Measurements from ENCODE around the gene PPP1R9B.

Gene PPP1R9B

DNA sequence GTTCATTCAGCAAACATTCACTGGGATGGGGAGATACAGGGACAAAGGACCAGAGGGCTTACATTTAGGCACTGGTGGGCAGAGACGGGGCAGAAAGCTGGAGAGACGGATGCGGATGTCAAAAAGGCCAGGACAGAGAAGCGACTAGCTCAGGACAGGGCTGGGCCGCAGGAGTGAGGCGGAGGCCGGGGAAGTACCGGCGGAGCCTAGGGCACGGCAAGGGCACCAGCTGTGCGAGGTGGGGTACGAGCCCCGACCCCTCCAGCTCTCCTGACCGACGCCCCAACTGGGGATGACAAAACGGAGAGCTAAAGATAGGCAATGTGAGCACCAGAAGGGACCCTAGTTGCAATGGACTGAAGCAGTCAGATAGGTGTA lies 11.4 kb upstream of the PPP1R9B start:
- Histone ChIP-seq H3K4me3 (ENCODE audit: low read depth in 1 of 5, low read length in 5 of 5) (peak overlapping the region in 4 of 5 donors; percentile 19 to 34 (median 26)), H3K36me3 (ENCODE audit: control insufficient read depth in 5 of 5, insufficient read depth in 5 of 5, low read length in 5 of 5) (no peaks in the 10 kb centered on the region), H3K4me1 (ENCODE audit: control insufficient read depth in 5 of 5, insufficient read depth in 5 of 5, low read length in 5 of 5) (peaks cover 2 to 15% (median 13%) of the 10 kb centered on the region in 5 donors), H3K9ac (ENCODE audit: low read length in 5 of 5) (peak overlapping the region in 1 of 5 donors; percentile 41), H3K9me3 (ENCODE audit: control insufficient read depth in 5 of 5, low read length in 5 of 5) (no peaks in the 10 kb centered on the region), H3K27ac (ENCODE audit: low read depth, low read length) (no peak overlapping the region), H3K27me3 (ENCODE audit: control insufficient read depth in 5 of 5, insufficient read depth in 4 of 5, low read length in 5 of 5) (no peaks in the 10 kb centered on the region)

DNA sequence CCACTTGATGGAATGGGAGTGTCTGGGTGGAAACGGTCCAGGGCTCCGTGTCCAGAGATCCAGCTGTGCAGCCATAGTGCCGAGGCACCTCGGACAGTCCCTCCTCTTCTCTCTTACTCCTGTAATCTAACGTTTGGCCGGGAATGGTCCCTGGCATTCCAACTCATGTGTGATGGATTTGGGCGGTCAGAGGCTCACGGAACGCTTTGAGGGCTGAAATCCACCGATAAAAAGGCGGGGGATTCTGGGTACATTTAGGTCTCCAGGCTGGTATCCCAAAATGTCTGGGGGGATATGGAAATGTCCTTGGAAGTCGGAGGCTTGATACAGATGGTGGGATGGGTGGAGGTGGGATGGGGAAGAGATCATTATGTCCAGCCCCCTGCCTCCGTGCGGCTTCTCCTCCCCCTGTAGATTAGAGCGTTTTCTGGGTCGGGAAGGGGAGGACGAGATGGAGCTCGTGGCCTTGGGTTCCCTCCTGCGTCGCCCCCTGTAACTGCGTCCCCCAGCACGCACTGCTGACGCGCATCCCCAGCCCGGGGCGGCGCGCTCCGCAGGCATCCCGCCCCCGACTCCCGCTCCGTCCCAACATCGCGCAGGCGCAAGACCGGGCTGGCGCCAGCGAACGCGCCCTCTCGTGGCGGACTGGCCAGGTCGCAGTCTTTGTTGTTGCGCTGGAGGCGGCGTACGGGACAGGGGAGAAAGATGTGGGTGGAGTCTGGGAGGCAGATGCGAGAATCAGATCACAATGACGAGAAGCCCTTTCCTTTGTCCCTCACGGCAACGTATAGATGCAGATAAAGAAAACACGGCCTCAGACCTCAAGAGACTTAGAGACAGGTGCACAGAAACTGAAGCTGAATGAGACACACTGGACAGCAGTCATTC lies 10.8 kb upstream of the PPP1R9B start:
- Histone ChIP-seq H3K9me3 (ENCODE audit: control insufficient read depth in 5 of 5, low read length in 5 of 5) (no peaks in the 10 kb centered on the region), H3K36me3 (ENCODE audit: control insufficient read depth in 5 of 5, insufficient read depth in 5 of 5, low read length in 5 of 5) (no peaks in the 10 kb centered on the region), H3K4me1 (ENCODE audit: control insufficient read depth in 5 of 5, insufficient read depth in 5 of 5, low read length in 5 of 5) (peaks cover 2 to 14% (median 12%) of the 10 kb centered on the region in 5 donors), H3K27me3 (ENCODE audit: control insufficient read depth in 5 of 5, insufficient read depth in 4 of 5, low read length in 5 of 5) (no peaks in the 10 kb centered on the region), H3K9ac (ENCODE audit: low read length in 5 of 5) (peak overlapping the region in 4 of 5 donors; percentile 43 to 74 (median 70)), H3K4me3 (ENCODE audit: low read depth in 1 of 5, low read length in 5 of 5) (peak overlapping the region; percentile 74 to 93 (median 78)), H3K27ac (ENCODE audit: low read depth, low read length) (no peak overlapping the region)

DNA sequence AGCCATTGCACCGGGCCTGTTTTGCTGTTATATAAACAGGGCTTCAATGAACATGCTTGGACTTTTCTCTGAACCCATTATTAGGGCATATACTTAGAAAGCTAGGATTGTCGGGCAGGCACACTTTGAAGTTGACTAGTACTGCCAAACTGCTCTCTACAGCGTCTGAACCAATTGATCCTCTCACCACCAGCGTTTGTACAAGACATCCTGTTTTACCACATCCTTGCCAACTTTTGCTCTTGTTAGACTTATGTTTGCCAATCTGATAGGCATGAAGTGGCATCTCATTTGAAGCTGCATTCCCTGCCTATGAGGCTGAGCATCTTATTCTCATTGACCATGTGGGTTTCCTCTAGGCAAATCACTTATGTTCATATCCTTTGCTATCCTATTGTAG lies 7.4 kb upstream of the PPP1R9B start:
- Histone ChIP-seq H3K4me3 (ENCODE audit: low read depth in 1 of 5, low read length in 5 of 5) (no peak overlapping the region), H3K36me3 (ENCODE audit: control insufficient read depth in 5 of 5, insufficient read depth in 5 of 5, low read length in 5 of 5) (no peaks in the 10 kb centered on the region), H3K27ac (ENCODE audit: low read depth, low read length) (no peak overlapping the region), H3K9ac (ENCODE audit: low read length in 5 of 5) (no peak overlapping the region), H3K27me3 (ENCODE audit: control insufficient read depth in 5 of 5, insufficient read depth in 4 of 5, low read length in 5 of 5) (no peaks in the 10 kb centered on the region), H3K9me3 (ENCODE audit: control insufficient read depth in 5 of 5, low read length in 5 of 5) (no peaks in the 10 kb centered on the region), H3K4me1 (ENCODE audit: control insufficient read depth in 5 of 5, insufficient read depth in 5 of 5, low read length in 5 of 5) (peaks cover 14 to 42% (median 41%) of the 10 kb centered on the region in 5 donors)

DNA sequence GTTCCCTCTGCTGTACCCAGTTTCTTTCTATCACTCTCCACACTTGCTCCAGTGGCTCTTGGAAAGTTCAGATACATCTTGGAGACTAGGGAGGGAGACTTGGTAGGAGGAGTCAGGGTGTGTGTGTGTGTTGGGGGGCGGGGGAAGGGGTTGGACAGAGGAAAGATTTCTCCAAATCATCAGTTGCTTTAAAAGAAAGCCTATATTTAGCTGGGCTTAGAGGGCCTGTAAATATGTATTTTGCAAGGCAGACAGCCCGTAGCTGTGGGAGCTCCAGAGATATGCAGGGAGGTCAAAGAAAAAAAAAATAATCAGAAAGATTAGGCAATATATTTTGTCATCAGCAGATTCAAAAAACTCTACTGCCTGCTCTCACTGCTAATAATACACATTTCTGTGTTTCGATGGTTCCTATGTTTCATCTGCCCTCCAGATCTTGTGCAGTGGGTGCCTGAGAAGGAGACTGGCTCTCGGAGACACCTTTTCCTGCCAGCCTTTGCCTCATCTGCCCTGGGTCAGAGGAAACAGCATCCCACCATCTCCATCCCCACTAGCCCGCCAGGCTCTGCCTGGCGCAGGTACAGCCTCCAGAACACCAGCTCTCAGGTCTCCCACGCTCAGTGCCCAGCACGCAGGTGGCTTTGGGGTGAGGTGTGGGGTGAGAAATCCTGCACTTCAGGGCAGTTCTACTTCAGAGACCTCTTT lies 4.8 kb upstream of the PPP1R9B start:
- Histone ChIP-seq H3K9ac (ENCODE audit: low read length in 5 of 5) (peak overlapping the region in 2 of 5 donors; percentile 64 to 69), H3K4me1 (ENCODE audit: control insufficient read depth in 5 of 5, insufficient read depth in 5 of 5, low read length in 5 of 5) (peaks cover 16 to 51% (median 46%) of the 10 kb centered on the region in 5 donors), H3K27ac (ENCODE audit: low read depth, low read length) (peak overlapping the region; percentile 70), H3K9me3 (ENCODE audit: control insufficient read depth in 5 of 5, low read length in 5 of 5) (no peaks in the 10 kb centered on the region), H3K4me3 (ENCODE audit: low read depth in 1 of 5, low read length in 5 of 5) (no peak overlapping the region), H3K27me3 (ENCODE audit: control insufficient read depth in 5 of 5, insufficient read depth in 4 of 5, low read length in 5 of 5) (no peaks in the 10 kb centered on the region), H3K36me3 (ENCODE audit: control insufficient read depth in 5 of 5, insufficient read depth in 5 of 5, low read length in 5 of 5) (no peaks in the 10 kb centered on the region)

DNA sequence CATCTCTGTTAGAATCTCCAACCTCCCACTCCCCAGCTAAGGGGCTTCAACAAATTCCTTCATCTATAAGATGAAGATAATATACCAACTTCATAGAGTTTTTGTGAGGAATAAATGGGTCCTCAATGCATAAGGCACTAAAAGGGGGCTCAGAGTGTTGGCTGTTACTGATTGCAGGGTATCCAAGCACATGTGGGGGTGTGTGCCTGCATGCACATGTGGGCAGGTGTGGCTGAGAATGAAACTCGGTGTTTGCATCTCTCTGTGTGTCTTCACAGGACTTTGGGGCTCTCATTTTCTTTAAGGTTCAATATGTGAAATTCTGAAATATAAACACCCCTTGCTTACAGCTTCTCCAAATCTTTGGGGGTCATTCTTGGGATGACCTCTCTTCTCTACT lies 4.1 kb upstream of the PPP1R9B start:
- Histone ChIP-seq H3K27me3 (ENCODE audit: control insufficient read depth in 5 of 5, insufficient read depth in 4 of 5, low read length in 5 of 5) (no peaks in the 10 kb centered on the region), H3K4me1 (ENCODE audit: control insufficient read depth in 5 of 5, insufficient read depth in 5 of 5, low read length in 5 of 5) (peaks cover 16 to 56% (median 46%) of the 10 kb centered on the region in 5 donors), H3K9ac (ENCODE audit: low read length in 5 of 5) (peak overlapping the region in 3 of 5 donors; percentile 18 to 64 (median 45)), H3K9me3 (ENCODE audit: control insufficient read depth in 5 of 5, low read length in 5 of 5) (no peaks in the 10 kb centered on the region), H3K36me3 (ENCODE audit: control insufficient read depth in 5 of 5, insufficient read depth in 5 of 5, low read length in 5 of 5) (no peaks in the 10 kb centered on the region), H3K27ac (ENCODE audit: low read depth, low read length) (peak overlapping the region; percentile 70), H3K4me3 (ENCODE audit: low read depth in 1 of 5, low read length in 5 of 5) (no peak overlapping the region)

DNA sequence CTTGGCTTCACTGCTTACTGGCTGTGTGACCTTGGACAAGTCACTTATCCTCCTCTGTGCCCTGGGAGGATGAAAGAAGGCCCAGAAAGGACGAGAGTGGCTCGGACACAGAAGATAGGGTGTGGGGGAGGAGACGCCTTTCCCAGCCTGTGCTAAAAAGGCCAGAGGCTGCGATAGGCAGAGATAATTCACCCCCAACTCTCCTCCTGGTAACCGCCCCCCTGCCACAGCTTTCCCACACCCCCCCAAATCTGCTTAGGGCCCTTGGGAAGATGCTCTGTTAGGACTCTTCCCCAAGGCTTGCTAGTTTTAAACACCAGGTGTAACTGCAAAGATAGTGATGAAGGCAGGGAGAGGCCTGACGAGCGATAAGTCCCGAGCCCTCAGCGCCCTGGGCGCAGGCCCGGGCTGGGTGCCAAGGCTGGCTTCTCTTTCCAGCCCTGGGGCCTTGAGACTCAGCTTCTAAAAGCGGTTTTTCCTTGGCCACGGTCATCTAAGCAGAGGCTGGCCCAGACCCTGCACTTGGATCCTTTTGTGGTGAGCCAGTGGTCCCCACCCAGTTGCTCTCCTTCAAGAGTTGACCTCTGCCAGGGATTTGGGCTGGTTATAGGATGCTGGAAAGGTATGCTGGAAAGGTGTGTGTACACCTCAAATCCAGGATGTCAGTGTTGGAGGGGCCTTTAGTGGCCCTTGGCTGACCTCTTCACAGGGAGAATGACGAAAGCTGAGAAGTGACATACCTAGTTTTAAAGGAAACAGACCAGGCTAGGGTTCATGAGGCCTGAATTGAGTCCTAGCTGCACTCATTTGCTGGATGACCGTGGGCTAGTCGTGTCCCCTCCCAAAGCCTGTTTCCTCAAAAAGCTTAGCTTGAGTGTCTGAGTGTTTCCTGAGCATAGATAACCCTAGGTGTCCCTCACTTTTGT lies 3.4 kb upstream of the PPP1R9B start:
- Histone ChIP-seq H3K4me1 (ENCODE audit: control insufficient read depth in 5 of 5, insufficient read depth in 5 of 5, low read length in 5 of 5) (peaks cover 16 to 63% (median 51%) of the 10 kb centered on the region in 5 donors), H3K4me3 (ENCODE audit: low read depth in 1 of 5, low read length in 5 of 5) (no peak overlapping the region), H3K27ac (ENCODE audit: low read depth, low read length) (peak overlapping the region; percentile 70), H3K36me3 (ENCODE audit: control insufficient read depth in 5 of 5, insufficient read depth in 5 of 5, low read length in 5 of 5) (no peaks in the 10 kb centered on the region), H3K9ac (ENCODE audit: low read length in 5 of 5) (peak overlapping the region in 4 of 5 donors; percentile 18 to 53 (median 46)), H3K9me3 (ENCODE audit: control insufficient read depth in 5 of 5, low read length in 5 of 5) (no peaks in the 10 kb centered on the region), H3K27me3 (ENCODE audit: control insufficient read depth in 5 of 5, insufficient read depth in 4 of 5, low read length in 5 of 5) (no peaks in the 10 kb centered on the region)

DNA sequence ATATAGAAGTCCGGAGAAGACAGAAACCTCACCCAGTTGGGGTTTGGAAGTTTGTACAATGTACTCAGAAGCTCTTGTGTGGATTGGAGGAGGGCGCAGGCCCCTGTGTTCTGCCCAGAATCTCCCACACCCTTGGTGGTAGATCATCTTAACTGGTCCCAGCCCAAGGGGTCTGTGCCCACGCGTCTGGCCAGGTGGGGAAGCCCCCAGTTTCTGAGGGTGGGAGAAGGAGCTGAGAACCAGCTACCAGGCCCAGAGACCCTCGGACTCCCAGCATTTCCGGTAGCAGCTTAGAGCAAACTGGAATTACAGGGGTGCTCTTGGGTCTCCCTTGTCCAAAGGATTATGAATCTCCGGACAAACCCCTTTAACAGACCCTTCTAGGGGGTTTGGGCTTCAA lies 2.3 kb upstream of the PPP1R9B start:
- H3K4me3 ChIP-seq (ENCODE audit: low read depth in 1 of 5, low read length in 5 of 5) = peak overlapping the region in 2 of 5 donors; percentile 79 to 82
- H3K27ac ChIP-seq (ENCODE audit: low read depth, low read length) = peak overlapping the region; percentile 65
- no peaks in the 10 kb centered on the region for H3K9me3 ChIP-seq (ENCODE audit: control insufficient read depth in 5 of 5, low read length in 5 of 5)
- H3K9ac ChIP-seq (ENCODE audit: low read length in 5 of 5) = no peak overlapping the region
- no peaks in the 10 kb centered on the region for H3K27me3 ChIP-seq (ENCODE audit: control insufficient read depth in 5 of 5, insufficient read depth in 4 of 5, low read length in 5 of 5)
- no peaks in the 10 kb centered on the region for H3K36me3 ChIP-seq (ENCODE audit: control insufficient read depth in 5 of 5, insufficient read depth in 5 of 5, low read length in 5 of 5)
- peaks cover 19 to 73% (median 60%) of the 10 kb centered on the region in 5 donors for H3K4me1 ChIP-seq (ENCODE audit: control insufficient read depth in 5 of 5, insufficient read depth in 5 of 5, low read length in 5 of 5)

DNA sequence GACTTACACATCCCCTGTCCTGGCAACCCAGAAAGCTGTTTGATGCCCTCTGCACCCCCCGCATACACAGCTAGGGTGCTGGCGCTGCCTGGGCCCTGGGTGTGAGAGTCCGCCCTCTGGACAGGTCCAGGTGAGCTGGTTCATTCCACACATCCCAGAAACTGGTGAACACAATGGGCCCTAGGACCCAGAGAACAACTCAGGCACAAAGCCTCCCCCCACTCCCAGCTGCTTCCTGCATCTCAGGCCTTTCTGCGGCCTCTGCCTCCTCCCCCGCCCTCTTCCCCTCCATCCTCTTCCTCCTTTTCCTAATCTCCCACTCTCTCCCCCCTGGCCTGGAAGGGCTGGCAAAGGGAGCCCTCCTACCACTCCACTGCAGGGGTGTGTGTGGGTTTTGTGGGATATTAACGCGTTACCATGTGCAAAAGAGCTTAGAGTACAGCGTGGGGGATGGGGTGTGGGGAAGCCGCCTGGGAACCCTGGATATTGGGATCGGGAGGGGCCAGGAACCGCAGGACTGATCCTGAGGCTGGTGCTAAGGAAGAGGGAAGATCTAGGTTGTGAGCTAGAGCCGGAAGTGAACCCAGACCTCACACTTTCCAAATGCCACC lies 1.6 kb upstream of the PPP1R9B start:
- Histone ChIP-seq H3K9me3 (ENCODE audit: control insufficient read depth in 5 of 5, low read length in 5 of 5) (no peaks in the 10 kb centered on the region), H3K4me3 (ENCODE audit: low read depth in 1 of 5, low read length in 5 of 5) (peak overlapping the region; percentile 54 to 82 (median 79)), H3K27me3 (ENCODE audit: control insufficient read depth in 5 of 5, insufficient read depth in 4 of 5, low read length in 5 of 5) (no peaks in the 10 kb centered on the region), H3K9ac (ENCODE audit: low read length in 5 of 5) (peak overlapping the region in 4 of 5 donors; percentile 10 to 62 (median 42)), H3K4me1 (ENCODE audit: control insufficient read depth in 5 of 5, insufficient read depth in 5 of 5, low read length in 5 of 5) (peaks cover 21 to 80% (median 67%) of the 10 kb centered on the region in 5 donors), H3K36me3 (ENCODE audit: control insufficient read depth in 5 of 5, insufficient read depth in 5 of 5, low read length in 5 of 5) (no peaks in the 10 kb centered on the region), H3K27ac (ENCODE audit: low read depth, low read length) (peak overlapping the region; percentile 65)

All from subcutaneous abdominal adipose tissue (tissue), 5 donors.